Upper lobe of left lung (tissue), 4 donors: ENCODE measurements around the gene PRDM2.

Experiments used
- CTCF ChIP-seq, 6 experiments: fragments of 450-650 bp in 4 of 6; fragments of 200-600 bp in 2 of 6; sonication (generic) in 2 of 6; IDR thresholded peaks; one replicate each; pipeline ENCODE4 v1.5.1; 2016 to 2019; ENCODE audit warnings: antibody characterized with exemption in 6 of 6
- EP300 ChIP-seq, 4 donors: sonication (generic); formaldehyde crosslinking; IDR thresholded peaks; one replicate each; pipeline ENCODE4 v1.5.1; 2017; ENCODE audit warnings: antibody characterized with exemption in 4 of 4, control low read depth in 2 of 4
- POLR2AphosphoS5 ChIP-seq, 2 donors: sonication (generic); formaldehyde crosslinking; IDR thresholded peaks; one replicate each; pipeline ENCODE4 v1.5.1; 2017; ENCODE audit warnings: antibody characterized with exemption in 2 of 2

- no peak for TF ChIP-seq CTCF (IDR thresholded peaks at IDR 0.05)
- TF ChIP-seq EP300 (IDR thresholded peaks at IDR 0.05), result no peak
- TF ChIP-seq POLR2AphosphoS5 (IDR thresholded peaks at IDR 0.05), result no peak
These were observed 56.7 kb downstream of the PRDM2 start for GRCh38 chr1:13756557-13757315.
